Activated CD4-positive, CD25-positive, alpha-beta regulatory T cell treated with anti-CD3 and anti-CD28 coated beads, Interleukin-2, amount 50 U/mL, for 24 hours (primary cell): Measurements from ENCODE around the gene RAB3C.

ENCODE experiments used
- ATAC-seq, 2 donors: fragments of 150-1000 bp; cut with Tn5 transposase; one replicate each; pipeline ENCODE4 v1.10.0; 2021; ENCODE audit warnings: mild to moderate bottlenecking in 1 of 2, moderate library complexity in 1 of 2

The RAB3C gene

GRCh38 chr5:58890701-58891085 is 307.8 kb downstream of the RAB3C start:
- no peak for ATAC-seq

GRCh38 chr5:58891086-58891970 is 308.5 kb downstream of the RAB3C start:
- peak; percentile 18 to 53 for ATAC-seq

GRCh38 chr5:58891971-58892343 is 309.1 kb downstream of the RAB3C start:
- ATAC-seq: no peak

GRCh38 chr5:58893551-58893950 is 310.7 kb downstream of the RAB3C start:
- ATAC-seq: no peak

DNA sequence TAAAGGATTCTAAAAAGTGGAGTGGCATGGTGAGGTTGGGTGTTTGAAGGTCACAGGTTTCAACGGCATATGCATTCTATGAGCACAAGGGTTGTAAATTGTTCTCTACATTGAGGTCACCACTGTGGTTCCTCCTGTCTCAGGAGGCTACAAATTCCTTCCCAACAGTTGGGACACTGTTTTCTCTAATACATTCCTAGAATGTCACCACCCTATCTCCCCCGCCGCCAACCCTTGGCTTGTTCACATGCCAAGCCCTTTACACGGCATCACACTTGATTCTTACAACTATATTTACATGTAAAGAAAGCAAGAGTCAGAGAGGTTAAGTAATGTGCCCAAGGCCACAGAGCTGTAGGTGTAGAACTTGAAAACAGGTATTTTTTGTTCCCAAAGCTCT is 315.1 kb downstream of the RAB3C start:
- ATAC-seq: no peak

DNA sequence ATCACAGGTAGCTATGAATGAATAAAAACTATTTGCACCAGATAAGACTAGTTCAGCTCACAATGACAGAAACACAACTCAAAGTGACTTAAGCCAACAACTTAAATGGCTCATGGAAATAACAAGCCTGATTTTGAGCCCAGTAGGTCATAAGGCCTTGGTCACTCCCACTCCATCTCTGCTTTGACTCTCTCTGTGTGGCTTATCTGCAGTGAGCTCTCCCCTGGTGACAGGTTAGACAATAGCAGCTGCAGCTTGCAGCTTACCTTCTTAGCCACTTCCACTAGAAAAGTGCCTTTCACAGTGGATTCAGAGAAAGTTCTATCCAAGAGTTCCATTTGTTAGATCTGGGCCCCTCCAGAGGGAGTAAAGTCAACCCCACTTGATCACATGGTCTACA is 315.7 kb downstream of the RAB3C start:
- no peak for ATAC-seq

- ATAC-seq: no peak
Measured at GRCh38 chr5:58901271-58901670, 318.4 kb downstream of the RAB3C start.

GRCh38 chr5:58902305-58902704 is 319.4 kb downstream of the RAB3C start:
- no peak for ATAC-seq

DNA sequence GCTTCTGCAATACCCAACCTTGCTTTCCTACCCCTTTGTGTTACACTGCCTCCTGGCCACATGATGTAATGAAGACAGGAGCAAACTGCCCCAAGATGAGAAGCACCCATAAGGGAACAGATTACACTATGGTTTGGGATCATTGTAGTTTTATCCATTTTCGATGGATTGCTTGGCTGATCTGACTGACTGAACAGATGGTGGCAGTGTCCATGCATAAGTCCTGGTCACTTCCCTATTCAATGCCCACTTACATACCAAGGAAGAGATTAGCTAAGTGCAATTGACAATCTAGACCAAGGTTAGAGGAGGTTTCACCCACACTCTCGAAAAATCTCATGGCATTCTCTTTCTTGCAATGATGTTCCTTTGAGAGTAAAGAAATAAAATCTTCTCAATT is 319.9 kb downstream of the RAB3C start:
- no peak for ATAC-seq

DNA sequence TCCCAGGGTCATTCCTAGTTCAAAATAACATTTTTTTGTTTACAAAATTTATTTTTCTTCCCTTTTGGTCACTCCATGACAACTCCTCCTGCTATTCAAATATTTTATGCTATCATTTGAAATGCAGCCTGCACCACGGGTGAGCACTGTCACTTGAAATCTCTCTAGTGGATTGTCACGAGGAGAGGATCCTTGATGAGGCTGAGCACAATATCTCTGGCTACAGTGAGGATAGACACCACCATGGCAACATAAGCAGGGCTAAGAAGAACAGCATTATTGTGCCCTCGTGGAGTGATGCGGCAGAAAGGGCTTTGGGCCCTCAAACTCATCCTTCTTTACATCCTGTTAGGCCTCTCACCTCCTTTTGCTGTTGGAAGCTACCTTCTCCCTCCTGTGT is 321.9 kb downstream of the RAB3C start:
- ATAC-seq: no peak

- no peak for ATAC-seq
Measured at GRCh38 chr5:58905944-58906343, 323.1 kb downstream of the RAB3C start.
